SJCRH30 (cell line): ENCODE measurements around the gene VWA1. TPM values are rescaled to one million over a fixed set of nuclear protein-coding genes. Genes with fewer than 3 reads are reported as not detected.

Source experiments
- DNase-seq, 2 experiments: peaks; one replicate each; pipeline ENCODE4 v3.0.0-alpha.2; 2015 to 2020
- H3K27ac ChIP-seq: fragments of 250-450 bp; sonication (Bioruptor Pico); 2 replicates; pipeline ENCODE4 v1.5.1; 2020; ENCODE audit warnings: mild to moderate bottlenecking, moderate library complexity
- H3K27me3 ChIP-seq: fragments of 250-450 bp; sonication (Bioruptor Pico); 2 replicates; pipeline ENCODE4 v1.5.1; 2020; ENCODE audit warnings: mild to moderate bottlenecking, moderate library complexity
- H3K36me3 ChIP-seq: fragments of 250-450 bp; sonication (Bioruptor Pico); 2 replicates; pipeline ENCODE4 v1.5.1; 2020; ENCODE audit warnings: mild to moderate bottlenecking, moderate library complexity
- H3K4me1 ChIP-seq: fragments of 250-450 bp; sonication (Bioruptor Pico); 2 replicates; pipeline ENCODE4 v1.5.1; 2020; ENCODE audit warnings: mild to moderate bottlenecking, moderate library complexity
- H3K4me3 ChIP-seq: fragments of 250-450 bp; sonication (Bioruptor Pico); 2 replicates; pipeline ENCODE4 v1.5.1; 2020; ENCODE audit warnings: mild to moderate bottlenecking, moderate library complexity
- H3K9me3 ChIP-seq: fragments of 250-450 bp; sonication (Bioruptor Pico); replicated peaks from 2 replicates; pipeline ENCODE4 v1.5.1; 2020; ENCODE audit warnings: mild to moderate bottlenecking, moderate library complexity
- total RNA-seq: library from RNA; depleted of rRNA; stranded (reverse); fragments of >200 nt; shearing (Covaris generic); gene quantifications from 2 replicates; pipeline ENCODE4 v1.2.3, GENCODE V29; 2014; rRNA removed

VWA1 gene
- total RNA-seq: 0.58 and 3.3 TPM in 2 replicates

DNA sequence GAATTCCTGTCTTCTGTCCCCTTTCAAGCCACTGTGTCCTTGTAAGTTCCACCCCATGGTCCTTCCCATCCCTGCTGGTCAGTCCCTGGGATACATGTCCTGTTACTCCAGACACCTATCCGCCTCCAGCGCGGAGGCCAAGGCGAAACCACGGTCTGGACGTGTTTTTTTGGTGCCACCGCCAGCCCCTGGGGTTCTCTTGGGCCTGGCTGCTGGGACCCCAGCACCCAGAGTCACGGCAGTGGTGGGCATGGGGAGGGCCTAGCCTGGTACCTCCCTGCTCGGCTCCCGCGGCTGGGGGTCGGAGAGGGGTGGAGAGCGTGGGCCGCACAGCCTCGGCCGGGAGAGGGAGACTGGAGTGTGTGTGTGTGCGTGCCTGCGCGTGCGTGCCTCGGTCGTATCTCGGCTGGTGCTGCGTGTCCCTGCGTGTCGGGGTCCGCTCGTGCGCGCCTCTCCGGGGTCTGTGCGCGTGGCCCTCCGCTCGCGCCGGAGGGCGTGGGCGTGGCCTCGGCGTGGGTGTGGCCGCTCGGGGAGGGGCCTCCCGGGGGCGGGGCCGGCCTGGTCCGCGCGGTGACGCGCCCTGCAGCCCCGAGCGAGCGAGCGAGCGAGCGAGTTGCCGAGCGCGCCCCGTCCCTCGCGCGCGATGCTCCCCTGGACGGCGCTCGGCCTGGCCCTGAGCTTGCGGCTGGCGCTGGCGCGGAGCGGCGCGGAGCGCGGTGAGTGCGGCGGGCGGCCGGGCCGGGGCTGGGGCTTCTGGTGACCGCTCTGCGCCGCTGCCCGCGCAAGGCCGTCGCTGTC, at the start of gene VWA1:
Gene VWA1, plus strand, starts transcription at position 585 of the 798 bp plus-strand sequence. Its CDS starts 59 bp downstream, at position 644.
- DNase-seq: no peak
- Histone ChIP-seq H3K9me3 (no peaks in the 10 kb centered on the region), H3K36me3 (no peaks in the 10 kb centered on the region), H3K27ac (peak within 1 kb of the TSS; percentile 91), H3K27me3 (no peaks in the 10 kb centered on the region), H3K4me3 (peak within 1 kb of the TSS; percentile 50), H3K4me1 (peaks cover 40% of the 10 kb centered on the region)

- H3K9me3 ChIP-seq: peaks cover 4% of the 10 kb centered on the region
- no peaks in the 10 kb centered on the region; the same call in 1 of the 2 replicates for H3K4me1 ChIP-seq
- DNase-seq: no peak
- H3K36me3 ChIP-seq: peaks cover 69% of the 10 kb centered on the region
- H3K4me3 ChIP-seq: no peak overlapping the region
- H3K27ac ChIP-seq: no peak overlapping the region
- no peaks in the 10 kb centered on the region for H3K27me3 ChIP-seq
Observed at GRCh38 chr1:1385931-1386330, 49.6 kb upstream of the VWA1 start.

GRCh38 chr1:1387098-1388077, 48.1 kb upstream of the VWA1 start:
- Histone ChIP-seq H3K4me1 (no peaks in the 10 kb centered on the region; the same call in 1 of the 2 replicates), H3K27ac (no peak overlapping the region), H3K9me3 (peaks cover 4% of the 10 kb centered on the region), H3K27me3 (no peaks in the 10 kb centered on the region), H3K4me3 (no peak overlapping the region), H3K36me3 (peaks cover 84% of the 10 kb centered on the region)
- no peak for DNase-seq

- no peak for DNase-seq
- no peak overlapping the region for H3K4me3 ChIP-seq
- no peak overlapping the region for H3K27ac ChIP-seq
- H3K4me1 ChIP-seq: no peaks in the 10 kb centered on the region; the same call in 1 of the 2 replicates
- no peaks in the 10 kb centered on the region for H3K27me3 ChIP-seq
- H3K36me3 ChIP-seq: peaks cover 90% of the 10 kb centered on the region
- peaks cover 4% of the 10 kb centered on the region for H3K9me3 ChIP-seq
Observed at GRCh38 chr1:1388078-1388472, 47.4 kb upstream of the VWA1 start.

DNA sequence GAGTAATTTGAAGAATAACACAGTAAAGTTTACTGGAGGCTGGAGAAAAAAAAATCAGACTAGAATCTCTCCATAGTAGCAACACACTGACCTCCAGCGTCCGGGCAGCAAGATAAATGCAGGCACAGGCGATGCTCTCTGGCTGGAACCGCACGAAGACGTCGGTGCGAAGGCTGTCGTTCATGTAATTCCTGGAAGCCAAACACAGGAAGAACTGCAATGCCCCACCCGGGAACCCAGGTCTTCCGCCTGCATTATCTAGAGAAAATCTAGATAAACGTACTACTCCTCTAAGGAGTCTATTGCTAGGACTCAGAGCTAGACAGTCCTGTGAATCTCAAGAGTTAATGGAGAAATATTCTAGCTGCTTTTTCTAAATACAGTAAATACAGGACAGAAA, 44.8 kb upstream of the VWA1 start:
- no peak overlapping the region for H3K27ac ChIP-seq
- DNase-seq: no peak
- no peaks in the 10 kb centered on the region; the same call in 1 of the 2 replicates for H3K4me1 ChIP-seq
- no peaks in the 10 kb centered on the region; the same call in 1 of the 2 replicates for H3K9me3 ChIP-seq
- H3K27me3 ChIP-seq: no peaks in the 10 kb centered on the region
- peaks cover 98% of the 10 kb centered on the region for H3K36me3 ChIP-seq
- H3K4me3 ChIP-seq: no peak overlapping the region

GRCh38 chr1:1391225-1391624, 44.3 kb upstream of the VWA1 start:
- Histone ChIP-seq H3K27ac (no peak overlapping the region), H3K36me3 (peaks cover 95% of the 10 kb centered on the region), H3K27me3 (no peaks in the 10 kb centered on the region), H3K4me1 (no peaks in the 10 kb centered on the region; the same call in 1 of the 2 replicates), H3K4me3 (no peak overlapping the region), H3K9me3 (no peaks in the 10 kb centered on the region)
- no peak for DNase-seq

- no peak for DNase-seq
- H3K4me1 ChIP-seq: peaks cover 5% of the 10 kb centered on the region; the same call in 1 of the 2 replicates
- H3K27me3 ChIP-seq: no peaks in the 10 kb centered on the region
- H3K36me3 ChIP-seq: peaks cover 92% of the 10 kb centered on the region
- no peaks in the 10 kb centered on the region for H3K9me3 ChIP-seq
- no peak overlapping the region for H3K4me3 ChIP-seq
- H3K27ac ChIP-seq: no peak overlapping the region
Observed at GRCh38 chr1:1393014-1393413, 42.5 kb upstream of the VWA1 start.

GRCh38 chr1:1393428-1393827, 42.1 kb upstream of the VWA1 start:
- H3K4me3 ChIP-seq: no peak overlapping the region
- DNase-seq: no peak
- H3K36me3 ChIP-seq: peaks cover 89% of the 10 kb centered on the region
- no peak overlapping the region for H3K27ac ChIP-seq
- peaks cover 7% of the 10 kb centered on the region; the same call in 1 of the 2 replicates for H3K4me1 ChIP-seq
- no peaks in the 10 kb centered on the region for H3K9me3 ChIP-seq
- no peaks in the 10 kb centered on the region for H3K27me3 ChIP-seq

DNA sequence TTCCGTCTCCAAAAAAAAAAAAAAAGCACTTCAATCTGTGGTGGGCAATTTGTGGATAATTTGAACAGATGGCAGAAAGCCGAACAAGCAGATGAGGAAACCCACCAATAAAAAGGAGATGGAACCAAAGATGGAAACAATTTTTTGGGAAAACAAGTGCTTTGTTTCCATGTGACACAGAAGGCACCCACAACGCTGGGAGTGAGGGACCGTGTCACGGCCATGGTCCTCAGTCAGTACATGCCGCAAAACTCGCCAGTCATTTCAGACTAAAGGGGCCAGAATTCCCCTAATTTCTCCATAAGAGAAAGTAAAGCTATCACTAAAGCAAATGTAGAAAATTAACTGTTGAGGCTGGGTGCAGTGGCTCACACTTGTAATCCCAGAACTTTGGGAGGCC, 41.4 kb upstream of the VWA1 start:
- peaks cover 82% of the 10 kb centered on the region for H3K36me3 ChIP-seq
- no peak overlapping the region for H3K27ac ChIP-seq
- DNase-seq: no peak
- H3K4me1 ChIP-seq: peaks cover 7% of the 10 kb centered on the region; the same call in 1 of the 2 replicates
- no peak overlapping the region for H3K4me3 ChIP-seq
- no peaks in the 10 kb centered on the region for H3K27me3 ChIP-seq
- H3K9me3 ChIP-seq: no peaks in the 10 kb centered on the region

DNA sequence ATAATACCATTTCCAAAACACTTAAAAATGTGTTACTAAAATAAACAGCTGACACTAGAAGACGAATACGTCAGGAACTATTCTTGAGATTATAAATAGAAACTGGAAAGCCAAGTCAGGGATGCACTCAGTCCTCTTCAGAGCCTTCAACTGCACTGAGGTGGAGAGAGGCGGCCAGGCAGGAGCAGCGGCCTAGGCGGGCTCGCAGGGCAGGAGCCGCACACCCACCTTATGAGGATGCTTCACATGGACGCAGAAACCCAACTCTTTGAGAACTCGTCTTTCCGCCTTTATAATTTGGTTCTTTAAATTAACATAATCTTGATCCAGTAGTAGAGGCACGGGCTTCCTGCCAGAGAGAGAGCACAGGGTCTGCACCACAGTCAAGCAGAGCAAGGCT, 40.3 kb upstream of the VWA1 start:
- H3K4me3 ChIP-seq: no peak overlapping the region
- H3K9me3 ChIP-seq: no peaks in the 10 kb centered on the region
- no peak for DNase-seq
- no peaks in the 10 kb centered on the region for H3K27me3 ChIP-seq
- H3K4me1 ChIP-seq: peaks cover 7% of the 10 kb centered on the region; the same call in 1 of the 2 replicates
- no peak overlapping the region for H3K27ac ChIP-seq
- H3K36me3 ChIP-seq: peaks cover 72% of the 10 kb centered on the region

DNA sequence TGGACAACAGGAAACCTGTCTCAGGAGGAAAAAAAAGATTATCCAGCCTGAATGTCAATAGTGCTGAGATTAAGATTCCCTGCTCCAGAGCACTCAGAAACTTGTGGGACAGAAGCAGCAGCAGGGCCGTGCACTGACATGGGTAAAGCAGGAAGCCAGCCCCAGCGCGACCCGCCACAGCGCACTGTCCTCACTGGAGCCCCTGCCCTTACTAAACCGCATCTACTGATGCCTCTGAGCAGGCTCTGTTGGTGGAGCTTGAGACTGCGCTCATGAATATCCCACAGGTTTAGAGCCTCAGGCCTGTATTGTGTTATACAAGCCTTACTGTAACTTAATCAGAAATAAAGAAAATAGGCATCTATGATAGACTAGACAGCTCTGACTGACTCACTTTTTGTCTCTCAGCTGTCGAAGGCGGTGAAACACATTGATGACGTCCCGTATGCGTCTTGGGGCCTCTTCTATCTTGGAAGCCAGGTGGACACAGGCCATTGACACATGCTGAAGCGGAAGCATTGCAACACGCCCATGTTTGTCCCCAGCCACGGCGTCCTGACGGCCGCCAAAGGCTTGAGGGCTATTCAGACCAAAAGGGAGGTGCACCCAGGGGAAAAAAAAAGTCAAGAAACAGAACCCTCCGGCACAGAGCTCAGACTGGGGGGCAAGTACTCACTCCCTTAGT, 37.5 kb upstream of the VWA1 start:
- H3K27ac ChIP-seq: no peak overlapping the region
- DNase-seq: no peak
- H3K9me3 ChIP-seq: no peaks in the 10 kb centered on the region
- peaks cover 69% of the 10 kb centered on the region for H3K36me3 ChIP-seq
- peaks cover 14% of the 10 kb centered on the region for H3K4me1 ChIP-seq
- H3K4me3 ChIP-seq: peak overlapping the region; percentile 89
- no peaks in the 10 kb centered on the region for H3K27me3 ChIP-seq

GRCh38 chr1:1398677-1399186, 36.8 kb upstream of the VWA1 start:
- peaks cover 14% of the 10 kb centered on the region for H3K4me1 ChIP-seq

GRCh38 chr1:1399187-1399871, 36.2 kb upstream of the VWA1 start, which contains the start of gene CCNL2:
CCNL2 (minus strand) TSS chr1:1399335; CDS start chr1:1399306, 29 bp downstream.
- H3K4me1 ChIP-seq: peaks cover 14% of the 10 kb centered on the region
- peaks cover 60% of the 10 kb centered on the region for H3K36me3 ChIP-seq
- H3K4me3 ChIP-seq: peak within 1 kb of the TSS; percentile 89
- DNase-seq: peak; percentile 99 to 100
- peak within 1 kb of the TSS; percentile 52 for H3K27ac ChIP-seq
- no peaks in the 10 kb centered on the region for H3K9me3 ChIP-seq
- H3K27me3 ChIP-seq: no peaks in the 10 kb centered on the region

More at GRCh38 chr1:1398677-1399186, 36.8 kb upstream of the VWA1 start:
- DNase-seq: no peak
- peak overlapping the region; percentile 89 for H3K4me3 ChIP-seq
- H3K27ac ChIP-seq: peak overlapping the region; percentile 39; the same call in 1 of the 2 replicates
- H3K27me3 ChIP-seq: no peaks in the 10 kb centered on the region
- no peaks in the 10 kb centered on the region for H3K9me3 ChIP-seq
- peaks cover 65% of the 10 kb centered on the region for H3K36me3 ChIP-seq
